Measurements from ENCODE around the gene TTC16. TPM values are rescaled to one million over a fixed set of nuclear protein-coding genes. Genes with fewer than 3 reads are reported as not detected.

TTC16 gene
- total and polyA plus RNA-seq, 5 donors, result 0.06 to 0.14 (median 0.13) TPM; not detected in 1

DNA sequence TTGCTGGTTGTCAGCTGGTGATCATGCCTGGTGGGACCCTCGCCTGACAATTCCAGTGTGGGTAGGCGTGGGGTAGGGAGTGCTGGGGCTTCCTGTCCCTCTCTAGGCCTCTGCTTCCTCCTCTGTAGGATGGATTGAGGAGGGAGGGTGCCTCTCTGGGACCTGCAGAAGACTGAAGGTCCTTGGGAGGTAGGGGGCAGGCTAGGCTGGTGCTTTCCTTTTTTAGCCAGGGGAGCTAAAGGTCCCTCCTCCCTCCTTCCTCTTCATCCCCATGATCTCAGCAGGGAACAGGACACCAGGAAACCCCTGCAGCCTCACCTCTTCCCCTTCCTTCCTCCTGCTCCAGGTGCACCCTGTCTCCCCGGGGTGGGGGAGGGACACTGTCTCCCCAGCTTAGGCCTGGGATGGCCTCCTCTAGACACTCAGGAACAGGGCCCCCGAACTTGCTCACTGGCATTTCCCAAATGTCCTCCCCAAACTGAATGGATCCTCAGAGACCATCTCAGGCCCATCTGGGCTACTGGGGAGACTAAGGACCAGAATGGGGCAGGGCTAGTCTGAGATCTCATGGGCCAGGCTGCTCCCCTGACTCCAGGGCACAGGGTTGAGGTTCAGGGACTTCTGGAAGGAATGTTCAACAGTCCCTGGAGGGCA is 54.2 kb downstream of the TTC16 start:
- intact Hi-C loops (cut with DNase I), result no loop called here
- no peaks in the 10 kb centered on the region for H3K9me3 ChIP-seq (ENCODE audit: control insufficient read depth, low read length)
- no peaks in the 10 kb centered on the region for H3K27me3 ChIP-seq (ENCODE audit: control insufficient read depth, insufficient read depth)
- peak overlapping the region; percentile 56 for H3K4me3 ChIP-seq (ENCODE audit: low read length)
- peaks cover 2% of the 10 kb centered on the region for H3K4me1 ChIP-seq (ENCODE audit: control insufficient read depth, insufficient read depth, low read length)
- DNase-seq (peak in 1 of 3 donors; percentile 59), ATAC-seq (peak in 1 of 2 donors; percentile 12)
- peak overlapping the region; percentile 93 for H3K27ac ChIP-seq (ENCODE audit: low read length)
- WGBS, result 51% methylated on average over 4 of the region's 4 CpGs

GRCh38 chr9:127770583-127770904 is 54.7 kb downstream of the TTC16 start:
- Histone ChIP-seq H3K9me3 (ENCODE audit: control insufficient read depth, low read length) (no peaks in the 10 kb centered on the region), H3K27me3 (ENCODE audit: control insufficient read depth, insufficient read depth) (no peaks in the 10 kb centered on the region), H3K4me1 (ENCODE audit: control insufficient read depth, insufficient read depth, low read length) (peaks cover 2% of the 10 kb centered on the region), H3K27ac (ENCODE audit: low read length) (peak overlapping the region; percentile 93), H3K4me3 (ENCODE audit: low read length) (peak overlapping the region; percentile 56)
- DNase-seq (peak in 1 of 3 donors; percentile 52), ATAC-seq (no peak)
- intact Hi-C loops (cut with DNase I), result no loop called here
- 39% methylated on average over 3 of the region's 3 CpGs for WGBS

- 2% methylated on average over 43 of the region's 43 CpGs for WGBS
- DNase-seq (peak; percentile 100), ATAC-seq (peak; percentile 98)
- Histone ChIP-seq H3K9me3 (ENCODE audit: control insufficient read depth, low read length) (no peaks in the 10 kb centered on the region), H3K27me3 (ENCODE audit: control insufficient read depth, insufficient read depth) (no peaks in the 10 kb centered on the region), H3K4me1 (ENCODE audit: control insufficient read depth, insufficient read depth, low read length) (peaks cover 2% of the 10 kb centered on the region), H3K27ac (ENCODE audit: low read length) (peak overlapping the region; percentile 93), H3K4me3 (ENCODE audit: low read length) (peak overlapping the region; percentile 56)
- intact Hi-C loops (cut with DNase I), result no loop called here
Measured at GRCh38 chr9:127770905-127771569, 55.2 kb downstream of the TTC16 start.

GRCh38 chr9:127771570-127772189 is 55.8 kb downstream of the TTC16 start:
- intact Hi-C loops (cut with DNase I), result no loop called here
- no peak overlapping the region for H3K27ac ChIP-seq (ENCODE audit: low read length)
- H3K9me3 ChIP-seq (ENCODE audit: control insufficient read depth, low read length), result no peaks in the 10 kb centered on the region
- H3K27me3 ChIP-seq (ENCODE audit: control insufficient read depth, insufficient read depth), result no peaks in the 10 kb centered on the region
- ATAC-seq, result no peak
- DNase-seq, result no peak
- 4% methylated on average over 19 of the region's 19 CpGs for WGBS
- H3K4me3 ChIP-seq (ENCODE audit: low read length), result no peak overlapping the region
- H3K4me1 ChIP-seq (ENCODE audit: control insufficient read depth, insufficient read depth, low read length), result peaks cover 2% of the 10 kb centered on the region

DNA sequence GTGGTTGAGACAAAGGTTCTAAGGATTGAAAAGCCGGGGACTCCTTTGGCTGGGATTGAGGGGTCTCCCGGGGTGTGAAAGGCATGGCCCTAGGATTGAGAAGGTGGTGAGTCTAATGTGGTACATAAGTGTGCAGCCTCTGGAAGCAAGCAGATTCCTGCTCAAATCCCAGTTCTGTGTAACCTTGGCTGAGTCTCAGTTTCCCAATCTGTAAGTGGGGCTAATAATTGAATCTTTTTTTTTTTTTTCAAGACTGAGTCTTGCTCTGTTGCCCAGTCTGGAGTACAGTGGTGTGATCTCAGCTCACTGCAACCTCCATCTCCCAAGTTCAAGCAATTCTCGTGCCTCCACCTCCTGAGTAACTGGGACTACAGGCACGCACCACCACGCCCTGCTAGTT is 56.7 kb downstream of the TTC16 start:
- Histone ChIP-seq H3K4me3 (ENCODE audit: low read length) (no peak overlapping the region), H3K27ac (ENCODE audit: low read length) (no peak overlapping the region), H3K4me1 (ENCODE audit: control insufficient read depth, insufficient read depth, low read length) (no peaks in the 10 kb centered on the region), H3K9me3 (ENCODE audit: control insufficient read depth, low read length) (no peaks in the 10 kb centered on the region), H3K27me3 (ENCODE audit: control insufficient read depth, insufficient read depth) (no peaks in the 10 kb centered on the region)
- no peak for ATAC-seq
- intact Hi-C loops (cut with DNase I), result no loop called here
- 93% methylated on average over 5 of the region's 5 CpGs for WGBS
- peak in 1 of 3 donors; percentile 1 for DNase-seq

DNA sequence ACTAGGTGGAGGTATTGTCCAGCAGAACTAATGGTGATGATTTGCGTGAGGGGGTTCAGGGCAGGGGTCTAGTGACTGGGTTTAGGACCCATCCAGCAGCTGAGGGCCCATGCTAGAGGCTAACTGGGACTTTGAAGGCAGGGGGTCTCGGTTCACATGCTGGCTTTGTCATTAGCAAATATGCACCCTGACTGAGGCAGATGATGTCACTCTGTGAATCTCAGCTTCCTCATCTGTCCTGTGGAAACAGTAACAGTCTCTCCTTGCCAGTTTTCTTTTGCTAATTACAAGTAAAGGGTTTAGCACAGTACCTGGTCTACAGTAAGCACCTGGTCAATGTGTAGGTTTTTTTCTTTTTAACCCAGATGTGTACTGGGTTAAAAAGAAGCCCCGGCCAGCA is 57.4 kb downstream of the TTC16 start:
- Histone ChIP-seq H3K27ac (ENCODE audit: low read length) (no peak overlapping the region), H3K4me1 (ENCODE audit: control insufficient read depth, insufficient read depth, low read length) (no peaks in the 10 kb centered on the region), H3K9me3 (ENCODE audit: control insufficient read depth, low read length) (no peaks in the 10 kb centered on the region), H3K27me3 (ENCODE audit: control insufficient read depth, insufficient read depth) (no peaks in the 10 kb centered on the region), H3K4me3 (ENCODE audit: low read length) (no peak overlapping the region)
- ATAC-seq (no peak), DNase-seq (peak in 1 of 3 donors; percentile 2)
- 93% methylated on average over 3 of the region's 3 CpGs for WGBS
- intact Hi-C loops (cut with DNase I), result no loop called here

- 88% methylated on average over 10 of the region's 10 CpGs for WGBS
- Histone ChIP-seq H3K4me1 (ENCODE audit: control insufficient read depth, insufficient read depth, low read length) (no peaks in the 10 kb centered on the region), H3K27me3 (ENCODE audit: control insufficient read depth, insufficient read depth) (no peaks in the 10 kb centered on the region), H3K4me3 (ENCODE audit: low read length) (no peak overlapping the region), H3K9me3 (ENCODE audit: control insufficient read depth, low read length) (no peaks in the 10 kb centered on the region), H3K27ac (ENCODE audit: low read length) (no peak overlapping the region)
- intact Hi-C loops (cut with DNase I), result no loop called here
- no peak for ATAC-seq
- DNase-seq, result no peak
Measured at GRCh38 chr9:127773981-127774380, 58.1 kb downstream of the TTC16 start.

DNA sequence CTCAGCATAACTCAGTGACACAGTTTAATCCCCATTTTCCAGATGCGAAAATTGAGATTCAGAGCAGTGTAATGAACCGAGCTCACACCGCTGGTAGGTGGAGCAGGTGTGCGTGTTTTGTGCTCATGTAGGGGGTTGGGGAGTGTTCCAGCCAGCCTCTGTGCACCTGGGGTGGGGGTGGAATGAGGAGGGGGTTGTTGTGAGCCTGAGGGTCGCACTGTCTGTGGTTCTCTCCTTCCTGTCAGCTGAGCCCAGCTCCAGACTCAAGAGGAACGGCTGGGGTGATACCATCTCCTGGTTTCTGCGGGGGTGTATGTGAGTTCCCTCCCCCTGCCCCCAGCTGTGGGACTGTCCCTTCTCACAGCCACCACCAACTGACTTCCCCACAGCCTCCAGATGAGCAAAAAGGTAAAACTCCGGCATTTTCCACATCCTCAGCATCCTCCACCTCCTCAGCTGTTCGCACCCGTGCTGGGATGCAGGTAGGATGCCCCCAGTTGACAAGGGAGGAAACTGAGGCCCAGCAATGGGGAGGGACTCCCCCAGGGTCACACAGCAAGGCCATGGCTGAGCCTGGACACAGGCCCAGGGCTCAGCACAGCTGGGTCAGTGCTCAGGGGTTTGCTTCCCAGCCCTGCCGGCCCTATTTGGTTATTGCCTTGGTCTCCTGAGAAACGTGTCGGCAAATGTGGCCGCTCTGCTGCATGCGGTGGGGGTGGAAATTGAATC is 60.5 kb downstream of the TTC16 start:
- Histone ChIP-seq H3K9me3 (ENCODE audit: control insufficient read depth, low read length) (no peaks in the 10 kb centered on the region), H3K27ac (ENCODE audit: low read length) (no peak overlapping the region), H3K4me1 (ENCODE audit: control insufficient read depth, insufficient read depth, low read length) (no peaks in the 10 kb centered on the region), H3K4me3 (ENCODE audit: low read length) (no peak overlapping the region), H3K27me3 (ENCODE audit: control insufficient read depth, insufficient read depth) (no peaks in the 10 kb centered on the region)
- intact Hi-C loops (cut with DNase I), result loop anchor here in 1 of 4 donors (5.0 kb wide), 1 partner anchor 39 kb away; the partner anchor contains the start of gene TOR2A
- 69% methylated on average over 15 of the region's 15 CpGs for whole genome bisulfite sequencing
- ATAC-seq (no peak), DNase-seq (peak in 2 of 3 donors; percentile 61 to 70)

DNA sequence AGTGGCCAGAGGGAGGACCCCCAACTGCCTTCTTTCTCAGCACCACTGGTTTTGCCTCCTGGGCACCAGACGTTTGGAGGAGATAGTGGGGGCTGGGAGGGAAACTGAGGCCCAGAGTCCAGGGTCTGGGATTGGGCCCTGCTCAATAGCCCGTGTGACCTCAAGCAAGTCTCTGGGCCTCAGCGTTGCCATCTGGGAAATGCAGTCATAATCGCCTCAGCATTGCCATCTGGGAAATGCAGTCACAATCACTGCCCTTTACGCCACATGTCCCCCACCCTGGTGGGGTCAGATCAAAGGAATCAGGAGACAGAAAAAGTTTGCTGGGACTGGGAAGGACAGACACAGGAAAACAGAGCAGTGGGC is 61.0 kb downstream of the TTC16 start:
- no peaks in the 10 kb centered on the region for H3K4me1 ChIP-seq (ENCODE audit: control insufficient read depth, insufficient read depth, low read length)
- H3K27ac ChIP-seq (ENCODE audit: low read length), result no peak overlapping the region
- ATAC-seq, result no peak
- intact Hi-C loops (cut with DNase I), result loop anchor here in 1 of 4 donors (5.0 kb wide), 1 partner anchor 40 kb away; the partner anchor contains the start of gene TOR2A
- no peaks in the 10 kb centered on the region for H3K27me3 ChIP-seq (ENCODE audit: control insufficient read depth, insufficient read depth)
- DNase-seq, result no peak
- H3K9me3 ChIP-seq (ENCODE audit: control insufficient read depth, low read length), result no peaks in the 10 kb centered on the region
- H3K4me3 ChIP-seq (ENCODE audit: low read length), result no peak overlapping the region
- WGBS, result 70% methylated on average over 5 of the region's 5 CpGs

GRCh38 chr9:127777368-127777980 is 61.6 kb downstream of the TTC16 start:
- no peaks in the 10 kb centered on the region for H3K27me3 ChIP-seq (ENCODE audit: control insufficient read depth, insufficient read depth)
- H3K4me3 ChIP-seq (ENCODE audit: low read length), result no peak overlapping the region
- DNase-seq (no peak), ATAC-seq (no peak)
- intact Hi-C loops (cut with DNase I), result loop anchor here in 1 of 4 donors (5.0 kb wide), 1 partner anchor 40 kb away; the partner anchor contains the start of gene TOR2A
- no peaks in the 10 kb centered on the region for H3K9me3 ChIP-seq (ENCODE audit: control insufficient read depth, low read length)
- no peaks in the 10 kb centered on the region for H3K4me1 ChIP-seq (ENCODE audit: control insufficient read depth, insufficient read depth, low read length)
- H3K27ac ChIP-seq (ENCODE audit: low read length), result no peak overlapping the region
- 72% methylated on average over 18 of the region's 18 CpGs for WGBS

All from right cardiac atrium (tissue), 5 donors.